Measurements from ENCODE around the gene TGFB1I1. TPM values are rescaled to one million over a fixed set of nuclear protein-coding genes. Genes with fewer than 3 reads are reported as not detected.

TGFB1I1 gene
- total and polyA plus RNA-seq, 2 of the 13 experiments (the other 11 are each of a cell fraction or from before 2014, with no cell fraction given): 0.80 to 2.9 TPM

GRCh38 chr16:31507929-31508705 lies 36.2 kb downstream of the TGFB1I1 start, which contains the start of gene RUSF1 (continued):
- TF ChIP-seq ZSCAN30 (CRISPR knock-in tag; IDR thresholded peaks at IDR 0.05) (peak; percentile 79; the same call in 1 of the 2 replicates), XBP1 (CRISPR knock-in tag; IDR thresholded peaks at IDR 0.05) (peak; percentile 84), TRAFD1 (CRISPR knock-in tag; IDR thresholded peaks at IDR 0.05; ENCODE audit: borderline replicate concordance) (peak; percentile 85; the same call in 1 of the 2 replicates), SMARCC2 (IDR thresholded peaks at IDR 0.05) (no peak), ZNF841 (CRISPR knock-in tag; IDR thresholded peaks at IDR 0.05; ENCODE audit: borderline replicate concordance) (peak; percentile 91; the same call in 1 of the 2 replicates), ZBTB7A (CRISPR knock-in tag; IDR thresholded peaks at IDR 0.05) (no peak), NBN (conservative IDR thresholded peaks at IDR 0.05) (no peak), NFKB2 (CRISPR knock-in tag; IDR thresholded peaks at IDR 0.05; ENCODE audit: borderline replicate concordance) (peak; percentile 94), ZNF569 (CRISPR knock-in tag; IDR thresholded peaks at IDR 0.05; ENCODE audit: borderline replicate concordance) (peak; percentile 93; the same call in 1 of the 2 replicates), ZNF160 (CRISPR knock-in tag; IDR thresholded peaks at IDR 0.05) (peak; percentile 95; the same call in 1 of the 2 replicates), ZBTB26 (CRISPR knock-in tag; IDR thresholded peaks at IDR 0.05; ENCODE audit: borderline replicate concordance) (peak; percentile 60; the same call in 1 of the 2 replicates), ZFP82 (CRISPR knock-in tag; IDR thresholded peaks at IDR 0.05; ENCODE audit: borderline replicate concordance) (no peak), ZFP41 (CRISPR knock-in tag; IDR thresholded peaks at IDR 0.05; ENCODE audit: borderline replicate concordance) (peak; percentile 92), PLRG1 (conservative IDR thresholded peaks at IDR 0.05) (no peak), ZHX2 (IDR thresholded peaks at IDR 0.05; ENCODE audit: low read depth) (peak; percentile 88), ZHX2 (CRISPR knock-in tag; IDR thresholded peaks at IDR 0.05; ENCODE audit: borderline replicate concordance) (no peak), MTF1 (CRISPR knock-in tag; IDR thresholded peaks at IDR 0.05) (peak; percentile 34; the same call in 1 of the 2 replicates), KMT2A (CRISPR knock-in tag; IDR thresholded peaks at IDR 0.05) (peak; percentile 99), SRSF1 (optimal IDR thresholded peaks at IDR 0.05; ENCODE audit: low read depth, low read length) (peak; percentile 97), ZSCAN20 (CRISPR knock-in tag; IDR thresholded peaks at IDR 0.05; ENCODE audit: borderline replicate concordance) (peak; percentile 86; the same call in 1 of the 2 replicates), EZH2 (conservative IDR thresholded peaks at IDR 0.05; ENCODE audit: low read depth, low read length) (no peak), ZMYM4 (CRISPR knock-in tag; IDR thresholded peaks at IDR 0.05) (peak; percentile 90)
